Measurements from ENCODE around the gene GNAO1.

GRCh38 chr16:56163089-56163488 is 28.2 kb upstream of the GNAO1 start:
- TF ChIP-seq, protein P1, sequence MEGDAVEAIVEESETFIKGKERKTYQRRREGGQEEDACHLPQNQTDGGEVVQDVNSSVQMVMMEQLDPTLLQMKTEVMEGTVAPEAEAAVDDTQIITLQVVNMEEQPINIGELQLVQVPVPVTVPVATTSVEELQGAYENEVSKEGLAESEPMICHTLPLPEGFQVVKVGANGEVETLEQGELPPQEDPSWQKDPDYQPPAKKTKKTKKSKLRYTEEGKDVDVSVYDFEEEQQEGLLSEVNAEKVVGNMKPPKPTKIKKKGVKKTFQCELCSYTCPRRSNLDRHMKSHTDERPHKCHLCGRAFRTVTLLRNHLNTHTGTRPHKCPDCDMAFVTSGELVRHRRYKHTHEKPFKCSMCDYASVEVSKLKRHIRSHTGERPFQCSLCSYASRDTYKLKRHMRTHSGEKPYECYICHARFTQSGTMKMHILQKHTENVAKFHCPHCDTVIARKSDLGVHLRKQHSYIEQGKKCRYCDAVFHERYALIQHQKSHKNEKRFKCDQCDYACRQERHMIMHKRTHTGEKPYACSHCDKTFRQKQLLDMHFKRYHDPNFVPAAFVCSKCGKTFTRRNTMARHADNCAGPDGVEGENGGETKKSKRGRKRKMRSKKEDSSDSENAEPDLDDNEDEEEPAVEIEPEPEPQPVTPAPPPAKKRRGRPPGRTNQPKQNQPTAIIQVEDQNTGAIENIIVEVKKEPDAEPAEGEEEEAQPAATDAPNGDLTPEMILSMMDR (conservative IDR thresholded peaks at IDR 0.05; ENCODE audit: low read depth, low read length), result no peak
- no peak for TF ChIP-seq EZH2 (IDR thresholded peaks at IDR 0.05; ENCODE audit: borderline replicate concordance, low read depth, low read length, poor library complexity, severe bottlenecking)
